Upper lobe of left lung (tissue), 6 donors: ENCODE results near the gene CRTC1. TPM values are rescaled to one million over a fixed set of nuclear protein-coding genes. Genes with fewer than 3 reads are reported as not detected.

Experiments
- ATAC-seq, 2 donors: fragments of 200-7000 bp; cut with Tn5 transposase; one replicate each; pipeline ENCODE4 v1.9.1; 2022; ENCODE audit warnings: mild to moderate bottlenecking in 2 of 2, moderate library complexity in 2 of 2; ENCODE audit not compliant: low FRiP score in 2 of 2
- DNase-seq, 2 donors: peaks; one replicate each; pipeline ENCODE4 v3.0.0-alpha.2; 2019 to 2020
- H3K27ac ChIP-seq, 4 donors: fragments of 200-600 bp; sonication (generic); one replicate each; pipeline ENCODE4 v1.5.1; 2016 to 2019
- H3K27me3 ChIP-seq, 4 donors: fragments of 200-600 bp; sonication (generic); one replicate each; pipeline ENCODE4 v1.5.1; 2017 to 2019
- H3K36me3 ChIP-seq, 4 donors: fragments of 200-600 bp; sonication (generic); one replicate each; pipeline ENCODE4 v1.5.1; 2016 to 2019
- H3K4me1 ChIP-seq, 4 donors: fragments of 200-600 bp; sonication (generic); one replicate each; pipeline ENCODE4 v1.5.1; 2018 to 2019
- H3K4me3 ChIP-seq, 4 donors: fragments of 200-600 bp; sonication (generic); one replicate each; pipeline ENCODE4 v1.5.1; 2017 to 2019; ENCODE audit warnings: mild to moderate bottlenecking in 2 of 4, moderate library complexity in 1 of 4
- H3K9me3 ChIP-seq, 4 donors: fragments of 200-600 bp; sonication (generic); one replicate each; pipeline ENCODE4 v1.5.1; 2018 to 2019
- CTCF ChIP-seq, 6 experiments: fragments of 450-650 bp in 4 of 6; fragments of 200-600 bp in 2 of 6; sonication (generic) in 2 of 6; IDR thresholded peaks; one replicate each; pipeline ENCODE4 v1.5.1; 2016 to 2019; ENCODE audit warnings: antibody characterized with exemption in 6 of 6
- EP300 ChIP-seq, 4 donors: sonication (generic); formaldehyde crosslinking; IDR thresholded peaks; one replicate each; pipeline ENCODE4 v1.5.1; 2017; ENCODE audit warnings: antibody characterized with exemption in 4 of 4, control low read depth in 2 of 4
- POLR2A ChIP-seq, 4 donors: fragments of 450-650 bp; IDR thresholded peaks; one replicate each; pipeline ENCODE4 v1.5.1; 2016 to 2017; ENCODE audit warnings: antibody characterized with exemption in 4 of 4, mild to moderate bottlenecking in 2 of 4
- POLR2AphosphoS5 ChIP-seq, 2 donors: sonication (generic); formaldehyde crosslinking; IDR thresholded peaks; one replicate each; pipeline ENCODE4 v1.5.1; 2017; ENCODE audit warnings: antibody characterized with exemption in 2 of 2
- WGBS, 2 donors: methylation state at CpG; one replicate each; pipeline ENCODE4 v1.1.5; 2017 to 2018; 5-methylcytosine and 5-hydroxymethylcytosine counted together
- total RNA-seq, 6 donors: library from RNA; depleted of rRNA in 4 of 6; stranded (reverse); fragments of >200 nt in 4 of 6; gene quantifications; one replicate each; pipeline versions ENCODE4 v1.1.0 to v1.2.1, GENCODE V29; 2016 to 2021
- donor health status: DM: no; HTN: no; CAD: no; lungs with moderate emphysema.
- donor health status: DM: no; HTN: yes; CAD: no; lungs with severe emphysema.

The CRTC1 gene
- total RNA-seq, 6 donors from 2014 or later: 5.9 to 27.2 (median 15.6) TPM

DNA sequence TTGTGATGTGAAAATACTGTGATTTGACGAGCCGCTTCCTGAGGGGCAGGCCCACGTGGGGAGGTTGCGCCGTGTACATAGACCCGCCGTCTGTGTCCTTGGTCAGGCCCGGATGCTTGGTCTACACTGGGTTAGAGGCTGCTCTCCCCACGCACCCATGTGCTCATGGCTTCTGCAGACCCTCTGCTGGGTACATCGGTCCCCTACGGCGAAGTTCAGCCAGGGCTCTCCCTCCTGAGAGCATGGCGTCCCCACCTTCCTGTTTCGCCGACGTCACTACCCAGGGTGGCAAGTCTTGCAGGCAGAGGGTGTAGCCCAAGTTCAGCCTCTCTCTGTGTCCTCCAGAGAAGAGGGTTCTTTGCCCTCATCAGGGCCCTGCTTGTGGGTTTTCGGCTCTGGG lies 96.6 kb downstream of the CRTC1 start:
- WGBS, 2 donors: 85 to 90% methylated on average over 14 to 17 of the region's 17 CpGs
- H3K36me3 ChIP-seq: peaks cover 0 to 5% (median 0%) of the 10 kb centered on the region in 4 donors
- peaks cover under 1 to 3% (median 2%) of the 10 kb centered on the region in 4 donors for H3K4me1 ChIP-seq
- no peak for DNase-seq
- no peak overlapping the region for H3K4me3 ChIP-seq
- H3K9me3 ChIP-seq: no peaks in the 10 kb centered on the region
- TF ChIP-seq POLR2A (IDR thresholded peaks at IDR 0.05): no peak
- no peak for TF ChIP-seq POLR2AphosphoS5 (IDR thresholded peaks at IDR 0.05)
- TF ChIP-seq CTCF (IDR thresholded peaks at IDR 0.05): no peak
- no peak for TF ChIP-seq EP300 (IDR thresholded peaks at IDR 0.05)
- H3K27ac ChIP-seq: no peak overlapping the region
- H3K27me3 ChIP-seq: no peaks in the 10 kb centered on the region
- ATAC-seq: no peak

GRCh38 chr19:18780631-18781030 lies 97.2 kb downstream of the CRTC1 start:
- H3K4me1 ChIP-seq: peaks cover 6 to 9% (median 7%) of the 10 kb centered on the region in 4 donors
- H3K27ac ChIP-seq: no peak overlapping the region
- WGBS, 2 donors: 61 to 77% methylated on average over 7 to 9 of the region's 10 CpGs
- DNase-seq (no peak), ATAC-seq (no peak)
- H3K36me3 ChIP-seq: peaks cover 0 to 3% (median 0%) of the 10 kb centered on the region in 4 donors
- no peaks in the 10 kb centered on the region for H3K9me3 ChIP-seq
- H3K27me3 ChIP-seq: peaks cover 0 to 2% (median under 1%) of the 10 kb centered on the region in 4 donors
- no peak for TF ChIP-seq CTCF (IDR thresholded peaks at IDR 0.05)
- no peak for TF ChIP-seq EP300 (IDR thresholded peaks at IDR 0.05)
- TF ChIP-seq POLR2AphosphoS5 (IDR thresholded peaks at IDR 0.05): no peak
- TF ChIP-seq POLR2A (IDR thresholded peaks at IDR 0.05): no peak
- no peak overlapping the region for H3K4me3 ChIP-seq

- DNase-seq (peak in 1 of 2 donors; percentile 73), ATAC-seq (no peak)
- no peak overlapping the region for H3K4me3 ChIP-seq
- WGBS, 2 donors: 87 to 100% methylated on average over 4 to 14 of the region's 14 CpGs
- H3K27me3 ChIP-seq: peaks cover 0 to 6% (median 3%) of the 10 kb centered on the region in 4 donors
- TF ChIP-seq CTCF (IDR thresholded peaks at IDR 0.05): no peak
- no peak for TF ChIP-seq POLR2AphosphoS5 (IDR thresholded peaks at IDR 0.05)
- TF ChIP-seq EP300 (IDR thresholded peaks at IDR 0.05): no peak
- TF ChIP-seq POLR2A (IDR thresholded peaks at IDR 0.05): no peak
- H3K9me3 ChIP-seq: no peaks in the 10 kb centered on the region
- H3K36me3 ChIP-seq: no peaks in the 10 kb centered on the region
- H3K27ac ChIP-seq: no peak overlapping the region
- peaks cover 8 to 12% (median 9%) of the 10 kb centered on the region in 4 donors for H3K4me1 ChIP-seq
Observed at GRCh38 chr19:18781047-18781600, 97.6 kb downstream of the CRTC1 start.

GRCh38 chr19:18781885-18782527 lies 98.5 kb downstream of the CRTC1 start:
- Histone ChIP-seq H3K27ac (no peak overlapping the region), H3K27me3 (peaks cover 0 to 12% (median 6%) of the 10 kb centered on the region in 4 donors), H3K4me3 (no peak overlapping the region), H3K4me1 (peaks cover 8 to 12% (median 9%) of the 10 kb centered on the region in 4 donors), H3K9me3 (no peaks in the 10 kb centered on the region), H3K36me3 (no peaks in the 10 kb centered on the region)
- WGBS, 2 donors: 74 to 85% methylated on average over 15 to 18 of the region's 20 CpGs
- no peak for TF ChIP-seq CTCF (IDR thresholded peaks at IDR 0.05)
- TF ChIP-seq POLR2AphosphoS5 (IDR thresholded peaks at IDR 0.05): no peak
- no peak for TF ChIP-seq EP300 (IDR thresholded peaks at IDR 0.05)
- TF ChIP-seq POLR2A (IDR thresholded peaks at IDR 0.05): no peak
- ATAC-seq: no peak
- DNase-seq: peak in 1 of 2 donors; percentile 74
